Adrenal gland (tissue), 5 donors: Measurements from ENCODE around the gene TMEM123.

Experiments
- CTCF ChIP-seq, 6 experiments: fragments of 450-650 bp in 4 of 6; fragments of 200-600 bp in 2 of 6; sonication (generic) in 1 of 6; IDR thresholded peaks; 1 replicate in 5 of 6; 2 replicates in 1 of 6; pipeline versions ENCODE4 v1.5.1 to v1.8.0; 2016 to 2021; ENCODE audit warnings: antibody characterized with exemption in 6 of 6, mild to moderate bottlenecking in 2 of 6, moderate library complexity in 1 of 6
- POLR2A ChIP-seq, 2 donors: fragments of 450-650 bp; IDR thresholded peaks; one replicate each; pipeline ENCODE4 v1.6.1; 2017; ENCODE audit warnings: antibody characterized with exemption in 2 of 2, mild to moderate bottlenecking in 2 of 2, moderate library complexity in 1 of 2
- donor health status: DM: no; HTN: no; CAD: no.

- TF ChIP-seq CTCF (IDR thresholded peaks at IDR 0.05) = no peak
- no peak for TF ChIP-seq POLR2A (IDR thresholded peaks at IDR 0.05)
Observed at GRCh38 chr11:102360681-102361080, 91.9 kb downstream of the TMEM123 start.
